Mucosa of rectum (tissue), 2 donors: ENCODE data around the gene DGKI.

Experiments
- H3K27ac ChIP-seq, 2 donors: one replicate each; pipeline ENCODE4 v1.7.0; 2013; ENCODE audit warnings: inconsistent platforms in 2 of 2, low read depth in 2 of 2, low read length in 2 of 2
- H3K27me3 ChIP-seq, 2 donors: one replicate each; pipeline ENCODE4 v1.7.0; 2013; ENCODE audit warnings: low read length in 2 of 2; ENCODE audit not compliant: control insufficient read depth in 2 of 2, insufficient read depth in 2 of 2
- H3K36me3 ChIP-seq, 2 donors: one replicate each; pipeline ENCODE4 v1.7.0; 2013; ENCODE audit warnings: low read length in 2 of 2; ENCODE audit not compliant: control insufficient read depth in 2 of 2, insufficient read depth in 2 of 2
- H3K4me1 ChIP-seq, 2 donors: one replicate each; pipeline ENCODE4 v1.7.0; 2013; ENCODE audit warnings: low read length in 2 of 2, mild to moderate bottlenecking in 1 of 2; ENCODE audit not compliant: control insufficient read depth in 2 of 2, insufficient read depth in 2 of 2
- H3K4me3 ChIP-seq, 2 donors: one replicate each; pipeline ENCODE4 v1.7.0; 2013; ENCODE audit warnings: low read length in 2 of 2
- H3K9ac ChIP-seq, 2 donors: one replicate each; pipeline ENCODE4 v1.7.0; 2013; ENCODE audit warnings: low read length in 2 of 2, low read depth in 1 of 2, mild to moderate bottlenecking in 1 of 2
- H3K9me3 ChIP-seq, 2 donors: one replicate each; pipeline ENCODE4 v1.7.0; 2013; ENCODE audit warnings: low read length in 2 of 2; ENCODE audit not compliant: control insufficient read depth in 2 of 2
- donor health status: healthy.
- donor health status: Normal muscosa, but diverticular disease.

DGKI gene

DNA sequence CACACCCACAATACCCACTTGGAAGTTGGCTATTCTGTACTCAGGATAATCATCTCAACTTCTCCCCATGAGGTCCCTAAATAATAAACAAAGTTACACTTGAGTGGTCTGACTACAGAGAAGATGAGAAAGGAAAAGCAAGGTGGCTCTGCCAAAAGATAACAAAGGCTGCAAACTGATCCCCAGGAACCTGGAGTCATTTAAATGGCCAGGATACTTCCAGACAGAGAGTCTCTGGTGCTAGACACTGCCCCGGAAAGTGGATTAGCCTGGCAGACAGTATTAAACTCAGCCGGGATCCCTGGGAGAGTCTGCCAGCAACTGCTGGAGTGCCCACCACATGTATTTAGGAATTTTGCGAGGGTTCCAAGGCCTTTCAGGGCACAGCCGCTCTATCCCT lies 93.7 kb downstream of the DGKI start:
- Histone ChIP-seq H3K36me3 (no peaks in the 10 kb centered on the region), H3K4me1 (no peaks in the 10 kb centered on the region), H3K9me3 (no peaks in the 10 kb centered on the region), H3K27ac (no peak overlapping the region), H3K4me3 (no peak overlapping the region), H3K27me3 (peaks cover 0 to 1% of the 10 kb centered on the region in 2 donors), H3K9ac (no peak overlapping the region)

DNA sequence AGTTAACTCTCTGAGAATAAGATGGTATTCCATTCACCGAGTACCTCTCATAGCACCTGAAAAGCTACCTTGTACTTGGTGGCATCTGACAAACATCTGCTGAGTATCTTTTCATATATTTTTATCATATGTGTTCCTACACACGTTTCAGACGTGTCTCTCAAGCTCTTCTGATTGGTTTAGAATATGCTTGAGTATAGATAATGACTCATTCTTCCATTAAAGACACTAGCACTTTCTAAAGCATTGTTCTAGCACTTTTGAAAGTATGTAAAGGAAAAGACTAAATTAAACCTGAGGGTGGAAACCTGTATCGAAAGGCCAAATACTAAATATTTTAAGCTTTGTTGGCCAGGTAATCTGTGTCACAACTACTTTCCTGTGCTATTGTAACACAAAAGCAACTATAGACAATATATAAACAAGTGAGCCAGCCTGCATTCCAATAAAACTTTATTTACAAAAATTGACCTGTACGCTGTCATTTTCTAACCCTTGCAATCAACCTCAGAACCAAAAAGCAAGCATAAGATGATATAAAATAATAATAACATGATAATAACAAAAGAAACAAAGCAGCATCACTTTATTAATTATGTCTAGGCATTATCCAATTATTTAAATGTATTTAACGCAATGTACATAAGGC lies 95.3 kb downstream of the DGKI start:
- Histone ChIP-seq H3K36me3 (no peaks in the 10 kb centered on the region), H3K27me3 (peaks cover 0 to 1% of the 10 kb centered on the region in 2 donors), H3K9ac (no peak overlapping the region), H3K4me1 (no peaks in the 10 kb centered on the region), H3K27ac (no peak overlapping the region), H3K4me3 (no peak overlapping the region), H3K9me3 (no peaks in the 10 kb centered on the region)

DNA sequence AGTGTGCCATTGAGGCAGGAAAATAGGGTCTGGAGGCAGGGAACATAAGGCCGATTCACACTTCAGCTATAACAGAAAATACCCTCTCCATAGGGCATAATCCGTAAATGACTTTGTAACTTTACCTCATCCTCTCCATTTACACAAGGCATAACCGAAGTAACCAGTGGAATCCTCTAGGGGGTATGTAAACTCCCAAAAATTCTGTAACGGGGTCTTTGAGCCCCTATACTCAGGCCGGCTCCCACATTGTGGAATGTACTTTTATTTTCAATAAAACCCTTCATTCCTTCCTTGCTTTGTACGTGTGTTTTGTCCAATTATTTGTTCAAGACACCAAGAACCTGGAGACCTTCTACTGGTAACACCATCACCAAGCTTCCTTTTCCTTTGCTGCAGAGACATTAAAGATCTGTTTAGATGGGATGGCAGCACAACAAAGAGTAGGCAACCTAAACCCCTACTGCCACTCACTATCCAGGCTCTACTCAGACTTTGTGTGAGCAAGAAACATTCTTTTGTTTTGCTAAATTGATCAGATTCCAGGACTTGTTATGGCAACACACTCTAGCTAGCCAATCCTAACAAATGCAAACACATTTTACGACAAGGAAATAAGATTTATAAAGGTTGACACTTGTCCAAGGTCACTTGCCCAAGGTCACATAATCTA lies 99.3 kb downstream of the DGKI start:
- H3K27ac ChIP-seq, result no peak overlapping the region
- no peaks in the 10 kb centered on the region for H3K27me3 ChIP-seq
- no peak overlapping the region for H3K9ac ChIP-seq
- no peaks in the 10 kb centered on the region for H3K9me3 ChIP-seq
- H3K36me3 ChIP-seq, result no peaks in the 10 kb centered on the region
- no peak overlapping the region for H3K4me3 ChIP-seq
- H3K4me1 ChIP-seq, result no peaks in the 10 kb centered on the region

DNA sequence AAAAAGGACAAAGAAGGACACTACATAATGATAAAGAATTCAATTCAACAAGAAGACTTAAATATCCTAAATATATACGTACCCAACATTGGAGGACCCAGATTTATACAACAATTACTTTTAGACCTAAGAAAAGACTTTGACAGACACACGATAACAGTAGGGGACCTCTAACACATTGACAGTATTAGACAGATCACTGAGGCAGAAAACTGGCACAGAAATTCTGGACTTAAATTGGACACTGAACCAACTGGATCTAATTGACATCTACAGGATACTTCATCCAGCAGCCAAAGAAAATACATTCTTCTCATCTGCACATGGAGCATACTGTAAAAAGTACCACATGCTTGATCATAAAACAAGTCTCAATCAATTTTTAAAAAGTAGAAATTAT lies 103.8 kb downstream of the DGKI start:
- Histone ChIP-seq H3K27me3 (no peaks in the 10 kb centered on the region), H3K27ac (no peak overlapping the region), H3K9ac (no peak overlapping the region), H3K36me3 (no peaks in the 10 kb centered on the region), H3K4me1 (no peaks in the 10 kb centered on the region), H3K4me3 (no peak overlapping the region), H3K9me3 (no peaks in the 10 kb centered on the region)

GRCh38 chr7:137742051-137742450 lies 104.7 kb downstream of the DGKI start:
- Histone ChIP-seq H3K27ac (no peak overlapping the region), H3K9me3 (no peaks in the 10 kb centered on the region), H3K4me3 (no peak overlapping the region), H3K36me3 (no peaks in the 10 kb centered on the region), H3K4me1 (no peaks in the 10 kb centered on the region), H3K27me3 (no peaks in the 10 kb centered on the region), H3K9ac (no peak overlapping the region)

GRCh38 chr7:137741443-137741842 lies 105.3 kb downstream of the DGKI start:
- Histone ChIP-seq H3K36me3 (no peaks in the 10 kb centered on the region), H3K9ac (no peak overlapping the region), H3K9me3 (no peaks in the 10 kb centered on the region), H3K4me3 (no peak overlapping the region), H3K4me1 (no peaks in the 10 kb centered on the region), H3K27me3 (no peaks in the 10 kb centered on the region), H3K27ac (no peak overlapping the region)

DNA sequence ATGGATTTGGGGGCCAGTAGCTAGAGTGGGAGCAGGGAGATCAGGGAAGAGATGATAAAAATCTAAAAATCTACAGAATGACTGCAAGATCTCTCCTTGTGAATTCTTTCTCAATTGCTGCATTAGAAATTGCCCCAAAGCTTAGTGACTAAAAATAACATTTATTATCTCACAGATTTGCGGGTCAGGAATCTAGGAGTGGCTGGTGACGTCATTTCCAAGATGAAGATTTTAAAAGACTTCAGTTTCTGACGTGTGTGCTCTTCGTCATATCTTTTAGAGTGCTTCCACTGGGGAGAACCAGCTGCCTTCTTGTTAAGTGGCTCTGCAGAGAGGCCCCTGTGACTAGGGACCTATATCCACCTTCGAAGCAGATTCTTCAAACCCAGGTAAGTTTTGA lies 112.6 kb downstream of the DGKI start:
- Histone ChIP-seq H3K9ac (no peak overlapping the region), H3K27me3 (no peaks in the 10 kb centered on the region), H3K36me3 (no peaks in the 10 kb centered on the region), H3K4me3 (no peak overlapping the region), H3K4me1 (no peaks in the 10 kb centered on the region), H3K9me3 (no peaks in the 10 kb centered on the region), H3K27ac (no peak overlapping the region)

GRCh38 chr7:137732168-137732567 lies 114.6 kb downstream of the DGKI start:
- Histone ChIP-seq H3K9me3 (no peaks in the 10 kb centered on the region), H3K4me1 (no peaks in the 10 kb centered on the region), H3K27ac (no peak overlapping the region), H3K36me3 (no peaks in the 10 kb centered on the region), H3K27me3 (no peaks in the 10 kb centered on the region), H3K9ac (no peak overlapping the region), H3K4me3 (no peak overlapping the region)

DNA sequence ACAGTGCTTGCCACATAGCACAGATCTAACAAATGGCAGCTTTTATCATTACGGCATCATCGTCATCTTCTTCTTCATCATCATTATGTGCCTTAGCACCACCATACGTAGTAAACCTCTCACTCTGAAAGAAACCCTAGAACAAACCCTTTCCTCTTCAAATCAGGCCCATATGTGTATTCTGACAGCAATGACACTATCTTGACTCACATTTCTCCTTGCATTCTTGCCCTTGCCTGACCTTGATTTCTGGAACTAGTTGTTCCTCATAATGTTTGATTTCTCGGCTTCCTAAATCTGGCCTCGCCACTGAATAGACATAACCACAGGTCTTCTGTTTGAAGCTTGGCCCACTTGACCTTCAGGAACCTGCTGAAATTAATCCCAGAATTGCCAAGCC lies 115.3 kb downstream of the DGKI start:
- Histone ChIP-seq H3K9ac (no peak overlapping the region), H3K36me3 (no peaks in the 10 kb centered on the region), H3K4me3 (no peak overlapping the region), H3K27ac (no peak overlapping the region), H3K9me3 (no peaks in the 10 kb centered on the region), H3K27me3 (no peaks in the 10 kb centered on the region), H3K4me1 (no peaks in the 10 kb centered on the region)

GRCh38 chr7:137728426-137728825 lies 118.3 kb downstream of the DGKI start:
- no peaks in the 10 kb centered on the region for H3K27me3 ChIP-seq
- H3K4me1 ChIP-seq, result no peaks in the 10 kb centered on the region
- no peaks in the 10 kb centered on the region for H3K36me3 ChIP-seq
- H3K4me3 ChIP-seq, result no peak overlapping the region
- no peaks in the 10 kb centered on the region for H3K9me3 ChIP-seq
- no peak overlapping the region for H3K27ac ChIP-seq
- no peak overlapping the region for H3K9ac ChIP-seq
